HG03280 (cell line): Measurements from ENCODE around the gene FOXC2.

Experiments
- ATAC-seq: cut with Tn5 transposase; IDR thresholded peaks from one replicate; pipeline ENCODE4 v1.9.1; 2021; ENCODE audit warnings: mild to moderate bottlenecking, moderate library complexity; ENCODE audit not compliant: unreplicated experiment

FOXC2 gene

DNA sequence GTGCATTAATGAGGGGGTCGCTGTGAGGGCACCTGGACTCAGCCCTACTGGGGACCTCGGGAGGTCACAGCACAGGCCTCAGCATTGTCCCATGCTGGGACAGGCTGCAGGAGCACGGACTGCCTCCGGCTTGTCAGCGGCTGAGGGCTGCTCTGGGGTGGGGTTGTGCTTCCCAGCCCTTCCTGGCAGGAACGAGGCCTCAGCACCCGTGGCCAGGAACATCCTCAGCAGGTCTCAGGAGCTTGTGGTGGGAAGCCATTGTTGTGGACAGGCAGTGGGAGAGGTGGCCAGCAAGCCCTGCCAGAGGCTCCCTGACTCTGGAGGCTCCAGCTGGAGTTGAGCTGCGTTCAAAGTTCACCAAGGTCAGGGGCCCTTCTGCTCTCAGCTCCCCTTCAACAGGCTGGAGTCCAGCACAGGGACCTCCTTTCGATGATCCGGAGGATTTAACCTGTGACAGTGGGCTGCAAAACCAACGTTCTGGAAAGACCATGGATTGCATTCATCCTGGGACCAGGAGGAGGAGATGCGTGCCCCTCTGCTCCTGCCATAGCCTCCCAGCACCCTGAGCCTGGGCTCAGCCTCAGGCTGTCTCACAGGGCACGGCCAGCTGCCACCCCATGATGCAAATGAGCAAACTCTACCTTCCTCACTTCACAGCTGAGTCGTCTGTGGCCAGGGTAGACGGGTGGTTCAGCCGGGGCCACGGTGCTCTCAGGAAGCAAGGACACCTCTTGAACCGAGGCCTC is 44.3 kb downstream of the FOXC2 start:
- ATAC-seq = no peak

- ATAC-seq = no peak
Observed at GRCh38 chr16:86611525-86611855, 44.9 kb downstream of the FOXC2 start.

DNA sequence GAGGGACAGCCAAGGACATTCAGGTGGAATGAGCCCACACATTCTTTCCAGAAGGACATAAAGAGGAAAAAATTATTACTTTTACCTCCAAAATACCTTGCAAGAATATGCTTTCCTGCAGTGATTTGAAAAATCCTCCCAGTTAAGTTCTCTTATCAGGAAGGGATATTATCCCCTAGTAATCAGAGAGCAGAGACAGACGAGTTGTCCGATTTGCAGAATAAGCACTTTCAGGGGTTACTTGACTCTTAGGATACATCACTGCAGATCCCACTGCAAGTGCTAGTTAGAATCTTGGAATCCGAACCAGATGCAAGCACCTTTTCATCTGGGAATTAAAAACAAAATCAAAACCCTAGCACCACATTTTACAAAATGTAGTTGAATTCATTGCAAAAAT is 45.3 kb downstream of the FOXC2 start:
- ATAC-seq = no peak

GRCh38 chr16:86614699-86615098 is 48.1 kb downstream of the FOXC2 start:
- ATAC-seq = no peak

DNA sequence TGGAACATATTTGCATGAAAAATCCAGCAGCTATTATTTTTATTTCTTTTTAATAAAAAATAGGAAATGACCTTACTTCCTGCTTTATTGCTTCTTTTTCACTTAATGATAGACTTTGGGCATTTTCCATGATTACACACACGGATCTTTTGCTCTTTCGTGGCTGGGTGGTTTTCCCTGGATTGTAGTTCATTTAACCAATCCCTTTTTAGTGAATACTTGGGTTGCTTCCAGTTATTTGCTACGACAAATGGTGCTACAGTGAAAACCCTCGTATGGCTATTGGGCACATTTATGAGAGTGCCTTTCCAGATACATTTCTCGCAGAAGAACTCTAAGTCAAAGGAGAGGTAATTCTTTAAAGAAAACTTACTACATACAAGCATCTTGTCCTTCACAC is 50.3 kb downstream of the FOXC2 start:
- ATAC-seq = no peak

GRCh38 chr16:86618431-86619238 is 52.0 kb downstream of the FOXC2 start:
- no peak for ATAC-seq
